22Rv1 (cell line): Measurements from ENCODE around the gene PDE6A.

Source experiments
- CTCF ChIP-seq: fragments of 450-650 bp; IDR thresholded peaks from 2 replicates; pipeline ENCODE4 v1.5.1; 2017; ENCODE audit warnings: mild to moderate bottlenecking
- ZFX ChIP-seq: fragments of 450-650 bp; IDR thresholded peaks from 2 replicates; pipeline ENCODE4 v1.6.1; 2017; ENCODE audit warnings: antibody characterized with exemption, borderline replicate concordance

DNA sequence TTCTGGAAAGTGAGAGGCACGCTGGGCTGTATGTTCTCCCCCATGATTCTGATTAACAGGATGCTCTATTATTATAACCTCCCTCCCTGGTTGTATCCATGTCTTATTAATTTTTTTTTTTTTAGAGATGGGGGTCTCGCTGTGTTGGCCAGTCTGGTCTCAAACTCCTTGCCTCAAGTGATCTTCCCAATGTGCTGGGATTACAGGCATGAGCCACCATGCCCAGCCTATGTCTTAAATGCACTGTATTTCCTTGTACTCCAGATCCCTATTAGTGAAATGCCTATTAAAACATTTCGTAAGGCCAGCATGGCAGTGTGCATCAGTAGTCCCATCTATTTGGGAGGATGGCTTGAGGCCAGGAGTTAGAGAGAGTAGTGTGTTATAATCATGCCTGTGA lies 48.9 kb upstream of the PDE6A start:
- TF ChIP-seq ZFX (no peak), CTCF (no peak)
